NCI-H748 treated with DMSO at 0.1 percent for 48 hours (cell line): ENCODE measurements around the gene ZNF438.
"Not testable (repeated sequence)": the region's sequence is repeated elsewhere in the genome, so short reads cannot be mapped to it uniquely, and the experiment has no call there.

Experiments used
- DNase-seq: peaks from one replicate; lab custom pipeline; 2025; lab: John Stamatoyannopoulos, UW

ZNF438 gene

GRCh38 chr10:30803892-30804322 lies 227.8 kb downstream of the ZNF438 start:
- DNase-seq = no peak

GRCh38 chr10:30803058-30803457 lies 228.6 kb downstream of the ZNF438 start:
- no peak for DNase-seq

- no peak for DNase-seq
Observed at GRCh38 chr10:30800368-30800767, 231.3 kb downstream of the ZNF438 start.

- DNase-seq = no peak
Observed at GRCh38 chr10:30798646-30799185, 232.9 kb downstream of the ZNF438 start.

GRCh38 chr10:30795024-30795423 lies 236.6 kb downstream of the ZNF438 start:
- not testable (repeated sequence) for DNase-seq
